IMR-90 (cell line): ENCODE data around the gene DDX24. TPM values are rescaled to one million over a fixed set of nuclear protein-coding genes. Genes with fewer than 3 reads are reported as not detected.

Experiments used
- ATAC-seq: fragments of 200-7000 bp; cut with Tn5 transposase; 2 replicates; pipeline ENCODE4 v1.9.1; 2020; ENCODE audit warnings: low read depth, mild to moderate bottlenecking, moderate library complexity
- BruUV-seq: library from RNA; stranded (reverse); fragments of 400-500 nt; replicated peaks from 2 replicates; lab custom pipeline; 2021; lab: Mats Ljungman, UMichigan
- CTCF ChIA-PET: fragments of 300-600 bp; formaldehyde crosslinking; extraction: SDS; loops from one replicate; lab custom pipeline; 2021; ENCODE audit warnings: antibody characterized with exemption; lab: Yijun Ruan, JAX
- POLR2A ChIA-PET: fragments of 300-600 bp; sonication (Branson Sonifier 250); formaldehyde crosslinking; loops from one replicate; lab custom pipeline; 2022; ENCODE audit warnings: antibody characterized with exemption; ENCODE audit not compliant: unreplicated experiment; lab: Charles Lee
- DNase-seq: peaks from one replicate; pipeline ENCODE4 v3.0.0; 2013
- H2AFZ ChIP-seq: replicated peaks from 2 replicates; pipeline ENCODE3; 2013; ENCODE audit warnings: low read length, mild to moderate bottlenecking; ENCODE audit not compliant: poor library complexity
- H2AK5ac ChIP-seq: 2 replicates; pipeline ENCODE4 v1.6.1; 2013; ENCODE audit warnings: low read depth, low read length, inconsistent platforms
- H2AK9ac ChIP-seq: replicated peaks from 2 replicates; pipeline ENCODE3; 2013; ENCODE audit warnings: mild to moderate bottlenecking, low read depth, low read length, moderate library complexity; ENCODE audit not compliant: poor library complexity
- H2BK120ac ChIP-seq: 2 replicates; pipeline ENCODE4 v1.6.1; 2013; ENCODE audit warnings: low read depth, low read length, inconsistent platforms
- H2BK15ac ChIP-seq: 3 replicates; pipeline ENCODE4 v1.6.1; 2013; ENCODE audit warnings: low read depth, low read length, inconsistent platforms
- H2BK20ac ChIP-seq: 2 replicates; pipeline ENCODE4 v1.6.1; 2013; ENCODE audit warnings: low read depth, mild to moderate bottlenecking, inconsistent platforms, low read length, moderate library complexity
- H2BK5ac ChIP-seq: 2 replicates; pipeline ENCODE4 v1.6.1; 2013; ENCODE audit warnings: mild to moderate bottlenecking, low read depth, low read length, inconsistent platforms; ENCODE audit not compliant: poor library complexity, severe bottlenecking
- H3K14ac ChIP-seq: replicated peaks from 2 replicates; pipeline ENCODE4 v1.6.1; 2013; ENCODE audit warnings: low read depth, low read length, inconsistent platforms
- H3K18ac ChIP-seq: 2 replicates; pipeline ENCODE4 v1.6.1; 2013; ENCODE audit warnings: low read depth, low read length, control low read depth
- H3K23ac ChIP-seq: 2 replicates; pipeline ENCODE4 v1.6.1; 2013; ENCODE audit warnings: low read depth, low read length, inconsistent platforms
- H3K27ac ChIP-seq: 2 replicates; pipeline ENCODE4 v1.5.1; 2013; ENCODE audit warnings: mild to moderate bottlenecking, control low read depth, low read length; ENCODE audit not compliant: insufficient read depth
- H3K27me3 ChIP-seq: 2 replicates; pipeline ENCODE4 v1.6.1; 2013; ENCODE audit warnings: low read length; ENCODE audit not compliant: control insufficient read depth, insufficient read depth
- H3K36me3 ChIP-seq: 2 replicates; pipeline ENCODE4 v1.6.1; 2013; ENCODE audit warnings: low read length, mixed read lengths; ENCODE audit not compliant: control insufficient read depth, insufficient read depth
- H3K4ac ChIP-seq: 2 replicates; pipeline ENCODE4 v1.6.1; 2013; ENCODE audit warnings: low read depth, low read length, inconsistent platforms
- H3K4me1 ChIP-seq: 2 replicates; pipeline ENCODE4 v1.6.1; 2013; ENCODE audit warnings: low read length, mixed read lengths; ENCODE audit not compliant: control insufficient read depth, insufficient read depth
- H3K4me2 ChIP-seq: 2 replicates; pipeline ENCODE4 v1.6.1; 2013; ENCODE audit warnings: low read depth, mild to moderate bottlenecking, control low read depth, low read length, moderate library complexity
- H3K4me3 ChIP-seq: 2 replicates; pipeline ENCODE4 v1.5.1; 2013; ENCODE audit warnings: low read depth, mild to moderate bottlenecking, control low read depth, low read length, moderate library complexity; ENCODE audit not compliant: insufficient read depth
- H3K56ac ChIP-seq: 2 replicates; pipeline ENCODE4 v1.6.1; 2013; ENCODE audit warnings: low read length, inconsistent platforms; ENCODE audit not compliant: insufficient read depth; ENCODE audit errors: extremely low read depth
- H3K79me1 ChIP-seq, 2 experiments: 2 replicates each; pipeline ENCODE4 v1.6.1; 2013; ENCODE audit warnings: low read length in 2 of 2, inconsistent platforms in 1 of 2, low read depth in 1 of 2
- H3K9ac ChIP-seq: 2 replicates; pipeline ENCODE4 v1.6.1; 2013; ENCODE audit warnings: low read depth, low read length, control low read depth
- H3K9me1 ChIP-seq: 2 replicates; pipeline ENCODE4 v1.6.1; 2013; ENCODE audit warnings: low read length, inconsistent platforms; ENCODE audit not compliant: insufficient read depth
- H3K9me3 ChIP-seq: 2 replicates; pipeline ENCODE4 v1.6.1; 2013; ENCODE audit warnings: low read length; ENCODE audit not compliant: control insufficient read depth, insufficient read depth
- H4K20me1 ChIP-seq: 2 replicates; pipeline ENCODE4 v1.6.1; 2013; ENCODE audit warnings: low read length, inconsistent platforms; ENCODE audit not compliant: insufficient read depth
- H4K5ac ChIP-seq: 2 replicates; pipeline ENCODE4 v1.6.1; 2013; ENCODE audit warnings: mild to moderate bottlenecking, low read depth, low read length, control low read depth
- H4K8ac ChIP-seq, 2 experiments: 2 replicates each; pipeline ENCODE4 v1.6.1; 2013; ENCODE audit warnings: low read depth in 2 of 2, low read length in 2 of 2, control low read depth in 1 of 2, inconsistent platforms in 1 of 2
- H4K91ac ChIP-seq: 2 replicates; pipeline ENCODE4 v1.6.1; 2013; ENCODE audit warnings: low read depth, low read length, inconsistent platforms; ENCODE audit not compliant: insufficient read depth
- CEBPB ChIP-seq: IDR thresholded peaks from 2 replicates; pipeline ENCODE4 v1.6.1; 2012; ENCODE audit warnings: low read depth, low read length, improper control_type of control experiment
- CHD1 ChIP-seq: IDR thresholded peaks from 2 replicates; pipeline ENCODE4 v1.6.1; 2012; ENCODE audit warnings: low read depth, low read length, improper control_type of control experiment
- FOS ChIP-seq: fragments of 150-350 bp; IDR thresholded peaks from 2 replicates; pipeline ENCODE4 v1.6.1; 2016; ENCODE audit warnings: low read depth, low read length
- MAZ ChIP-seq: IDR thresholded peaks from 2 replicates; pipeline ENCODE4 v1.6.1; 2012; ENCODE audit warnings: low read depth, mild to moderate bottlenecking, low read length, improper control_type of control experiment, moderate library complexity, borderline replicate concordance
- RCOR1 ChIP-seq: IDR thresholded peaks from 2 replicates; pipeline ENCODE4 v1.6.1; 2012; ENCODE audit warnings: mild to moderate bottlenecking, low read length, improper control_type of control experiment; ENCODE audit not compliant: insufficient replicate concordance
- WGBS, 2 experiments: methylation state at CpG; one replicate each; pipeline versions ENCODE4 v1.1.5 to v1.1.7; 2013; ENCODE audit warnings: missing lambda C conversion rate in 2 of 2; ENCODE audit not compliant: insufficient read length in 1 of 2; ENCODE audit errors: extremely low coverage in 2 of 2; 5-methylcytosine and 5-hydroxymethylcytosine counted together
- dilution Hi-C: fragments of 300-500 bp; cut with HindIII; formaldehyde crosslinking; loops from one replicate; pipeline ENCODE4 v1.14.3; 2018; ENCODE audit warnings: low sequenced_read_pairs; ENCODE audit not compliant: unreplicated experiment
- in situ Hi-C: fragments of 300-500 bp; cut with MboI; formaldehyde crosslinking; loops from 3 replicates; pipeline ENCODE4 v1.14.3; 2019; ENCODE audit warnings: low sequenced_read_pairs, inconsistent platforms, mixed read lengths
- intact Hi-C: fragments of 100-400 bp; cut with micrococcal nuclease; formaldehyde crosslinking; loops from 2 replicates; pipeline ENCODE4 v1.10.0; 2022
- polyA plus RNA-seq, 3 experiments: library from polyadenylated mRNA; depleted of rRNA; stranded (reverse); fragments of >200 nt; gene quantifications; 2 replicates each; pipeline ENCODE4 v1.2.3, GENCODE V29; 2012; ENCODE audit warnings: low replicate concordance in 1 of 3
- total RNA-seq: library from RNA; depleted of rRNA; stranded (reverse); fragments of >200 nt; gene quantifications from 2 replicates; pipeline ENCODE4 v1.2.3, GENCODE V29; 2012
- TF ChIP-seq, protein P1 (sequence below): conservative IDR thresholded peaks from 2 replicates; pipeline ENCODE4 v1.5.1; 2012; ENCODE audit warnings: mild to moderate bottlenecking, low read depth, low read length, improper control_type of control experiment
- TF ChIP-seq, protein P2 (sequence below): fragments of 150-350 bp; IDR thresholded peaks from 2 replicates; pipeline ENCODE4 v1.6.1; 2017; ENCODE audit warnings: mild to moderate bottlenecking, antibody characterized with exemption, low read length, low read depth

DDX24 gene
- total and polyA plus RNA-seq, 2 of the 4 experiments (the other 2 are of a cell fraction) = 134 to 155 TPM

DNA sequence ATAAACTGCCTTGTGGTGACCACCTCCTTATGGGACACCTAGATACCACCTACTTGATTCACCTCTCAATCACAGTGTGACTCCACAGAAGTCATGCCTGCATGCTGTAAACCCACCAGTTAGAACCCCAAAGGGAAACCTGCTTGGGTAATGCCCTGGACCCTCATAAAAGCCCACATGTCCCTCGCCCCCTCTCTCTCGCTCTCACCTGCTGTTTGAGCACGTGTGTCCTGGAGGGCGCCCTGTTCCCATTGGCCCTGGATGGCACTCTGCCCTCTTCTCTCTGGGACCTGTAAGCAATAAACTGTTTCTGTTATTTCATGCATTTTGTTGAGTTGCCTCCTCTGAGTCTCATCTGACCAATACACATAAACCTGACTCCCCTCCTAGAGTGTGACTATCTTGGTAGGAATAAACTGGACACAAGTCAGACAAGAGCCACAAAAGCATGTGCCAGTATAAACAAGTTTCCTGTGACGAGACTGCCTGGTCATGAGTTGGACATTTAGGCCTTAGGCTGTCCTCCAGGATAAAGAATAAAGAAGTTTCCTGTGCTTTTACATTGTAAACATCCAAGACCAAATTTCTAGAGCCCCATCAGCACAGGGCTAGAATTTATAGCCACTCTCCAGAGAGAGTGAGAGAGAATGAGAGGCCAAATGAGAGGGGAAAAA, 39.8 kb upstream of the DDX24 start:
- peaks cover 3% of the 10 kb centered on the region for H3K9me3 ChIP-seq
- H3K27ac ChIP-seq = peak overlapping the region; percentile 26; the same call in 1 of the 2 replicates
- no CpG with 5 or more reads among the region's 5 CpGs for WGBS, 2 experiments
- no peak overlapping the region for H2AFZ ChIP-seq
- dilution Hi-C loops = no loop called here
- H3K9ac ChIP-seq = no peak overlapping the region
- H3K56ac ChIP-seq = no peak overlapping the region
- H2BK120ac ChIP-seq = peak overlapping the region; percentile 48; the same call in 1 of the 2 replicates
- in situ Hi-C loops = no loop called here
- 0 out of 2 replicates have a peak overlapping the region, but pooled peaks have one; percentile 59 for H3K4ac ChIP-seq
- peak overlapping the region; percentile 17; the same call in 1 of the 2 replicates for H3K14ac ChIP-seq
- peak overlapping the region; percentile 39; the same call in 1 of the 3 replicates for H2BK15ac ChIP-seq
- no peak overlapping the region for H4K91ac ChIP-seq
- TF ChIP-seq RCOR1 (no peak), CHD1 (no peak), MAZ (no peak), CEBPB (no peak), FOS (no peak)
- TF ChIP-seq, protein P1, sequence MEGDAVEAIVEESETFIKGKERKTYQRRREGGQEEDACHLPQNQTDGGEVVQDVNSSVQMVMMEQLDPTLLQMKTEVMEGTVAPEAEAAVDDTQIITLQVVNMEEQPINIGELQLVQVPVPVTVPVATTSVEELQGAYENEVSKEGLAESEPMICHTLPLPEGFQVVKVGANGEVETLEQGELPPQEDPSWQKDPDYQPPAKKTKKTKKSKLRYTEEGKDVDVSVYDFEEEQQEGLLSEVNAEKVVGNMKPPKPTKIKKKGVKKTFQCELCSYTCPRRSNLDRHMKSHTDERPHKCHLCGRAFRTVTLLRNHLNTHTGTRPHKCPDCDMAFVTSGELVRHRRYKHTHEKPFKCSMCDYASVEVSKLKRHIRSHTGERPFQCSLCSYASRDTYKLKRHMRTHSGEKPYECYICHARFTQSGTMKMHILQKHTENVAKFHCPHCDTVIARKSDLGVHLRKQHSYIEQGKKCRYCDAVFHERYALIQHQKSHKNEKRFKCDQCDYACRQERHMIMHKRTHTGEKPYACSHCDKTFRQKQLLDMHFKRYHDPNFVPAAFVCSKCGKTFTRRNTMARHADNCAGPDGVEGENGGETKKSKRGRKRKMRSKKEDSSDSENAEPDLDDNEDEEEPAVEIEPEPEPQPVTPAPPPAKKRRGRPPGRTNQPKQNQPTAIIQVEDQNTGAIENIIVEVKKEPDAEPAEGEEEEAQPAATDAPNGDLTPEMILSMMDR = no peak
- TF ChIP-seq, protein P2, sequence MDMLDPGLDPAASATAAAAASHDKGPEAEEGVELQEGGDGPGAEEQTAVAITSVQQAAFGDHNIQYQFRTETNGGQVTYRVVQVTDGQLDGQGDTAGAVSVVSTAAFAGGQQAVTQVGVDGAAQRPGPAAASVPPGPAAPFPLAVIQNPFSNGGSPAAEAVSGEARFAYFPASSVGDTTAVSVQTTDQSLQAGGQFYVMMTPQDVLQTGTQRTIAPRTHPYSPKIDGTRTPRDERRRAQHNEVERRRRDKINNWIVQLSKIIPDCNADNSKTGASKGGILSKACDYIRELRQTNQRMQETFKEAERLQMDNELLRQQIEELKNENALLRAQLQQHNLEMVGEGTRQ = no peak
- H3K23ac ChIP-seq = 0 out of 2 replicates have a peak overlapping the region, but pooled peaks have one; percentile 22
- no peak overlapping the region for H3K18ac ChIP-seq
- POLR2A ChIA-PET = no interaction called here
- 0 out of 2 replicates have a peak, but pooled peaks cover 2% of the 10 kb centered on the region for H4K20me1 ChIP-seq
- peaks cover 5% of the 10 kb centered on the region; the same call in 1 of the 2 replicates for H3K9me1 ChIP-seq
- no peak overlapping the region; the same call in 1 of the 2 replicates for H2BK20ac ChIP-seq
- peak; percentile 90 for DNase-seq
- peaks cover 10% of the 10 kb centered on the region; the same call in 1 of the 2 replicates for H3K27me3 ChIP-seq
- H2AK5ac ChIP-seq = peak overlapping the region; percentile 29; the same call in 1 of the 2 replicates
- no peak overlapping the region for H4K8ac ChIP-seq
- H4K5ac ChIP-seq = no peak overlapping the region
- H3K79me1 ChIP-seq = no peaks in the 10 kb centered on the region
- CTCF ChIA-PET = no interaction called here
- ATAC-seq = peak; percentile 86
- intact Hi-C loops = no loop called here
- no TSS peak for BruUV-seq
- peaks cover 13% of the 10 kb centered on the region for H3K4me1 ChIP-seq
- no peaks in the 10 kb centered on the region for H3K36me3 ChIP-seq
- peak overlapping the region; percentile 47 for H2BK5ac ChIP-seq
- H3K4me2 ChIP-seq = peak overlapping the region; percentile 9; the same call in 1 of the 2 replicates
- H2AK9ac ChIP-seq = peak overlapping the region; percentile 43
- no peak overlapping the region for H3K4me3 ChIP-seq
